ENCODE data around the gene AMBN.

Gene AMBN

GRCh38 chr4:70591955-70592582 is at the start of gene AMBN:
Gene AMBN, plus strand, starts transcription at chr4:70592256. Its CDS starts 103 bp downstream, at chr4:70592359.
- no peak for DNase-seq (ENCODE audit: low spot score)

DNA sequence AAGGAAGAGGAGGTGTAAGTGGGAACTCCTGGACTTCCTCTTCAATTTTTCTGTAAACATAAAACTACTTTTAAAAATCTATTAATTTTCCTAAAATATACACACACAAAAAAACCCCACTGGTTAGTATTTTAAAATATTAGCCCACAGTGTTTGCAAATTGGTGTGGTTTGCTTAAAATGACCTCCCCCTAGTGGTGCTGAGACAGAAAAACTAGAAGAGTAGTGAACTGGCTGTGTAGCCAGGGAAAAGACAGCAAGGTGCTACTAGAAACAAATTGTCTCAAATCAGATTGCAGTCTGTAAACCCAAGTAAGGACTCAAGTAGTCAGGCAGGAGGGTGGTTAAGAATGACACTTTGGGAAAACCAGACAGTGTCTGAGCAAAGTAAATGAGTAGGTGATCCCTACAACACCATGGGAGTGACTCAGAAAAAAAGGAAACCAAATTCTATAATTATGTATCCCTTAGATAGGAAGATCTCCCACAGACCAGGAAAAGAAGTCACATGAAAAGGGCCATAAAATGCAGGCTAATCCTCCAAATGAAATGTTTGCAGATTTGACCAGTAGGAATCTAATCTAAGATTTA is 47.7 kb upstream of the AMBN start:
- DNase-seq (ENCODE audit: low spot score) = peak; percentile 59

GRCh38 chr4:70556856-70557255 is 35.2 kb upstream of the AMBN start:
- DNase-seq (ENCODE audit: low spot score) = no peak

GRCh38 chr4:70559211-70559830 is 32.7 kb upstream of the AMBN start:
- peak; percentile 73 for DNase-seq (ENCODE audit: low spot score)

DNA sequence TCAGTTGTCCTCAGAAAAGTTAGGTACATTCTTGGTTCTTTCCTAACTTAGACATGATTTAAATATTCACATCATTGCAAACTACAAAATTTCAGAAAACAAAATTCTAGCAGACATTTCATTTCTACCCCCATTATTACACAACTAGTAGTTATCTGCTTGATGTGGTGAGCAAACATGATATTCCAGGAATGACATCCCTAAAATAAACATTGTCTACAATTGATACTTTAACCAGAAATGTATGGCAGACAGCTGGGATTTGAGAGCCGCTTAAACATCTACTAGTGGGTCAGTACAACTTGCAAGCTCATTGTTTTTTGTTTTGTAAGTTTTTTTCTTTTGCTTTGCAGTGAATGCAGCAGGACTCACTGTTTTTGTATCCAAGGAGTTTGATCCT is 32.1 kb upstream of the AMBN start:
- DNase-seq (ENCODE audit: low spot score) = no peak

DNA sequence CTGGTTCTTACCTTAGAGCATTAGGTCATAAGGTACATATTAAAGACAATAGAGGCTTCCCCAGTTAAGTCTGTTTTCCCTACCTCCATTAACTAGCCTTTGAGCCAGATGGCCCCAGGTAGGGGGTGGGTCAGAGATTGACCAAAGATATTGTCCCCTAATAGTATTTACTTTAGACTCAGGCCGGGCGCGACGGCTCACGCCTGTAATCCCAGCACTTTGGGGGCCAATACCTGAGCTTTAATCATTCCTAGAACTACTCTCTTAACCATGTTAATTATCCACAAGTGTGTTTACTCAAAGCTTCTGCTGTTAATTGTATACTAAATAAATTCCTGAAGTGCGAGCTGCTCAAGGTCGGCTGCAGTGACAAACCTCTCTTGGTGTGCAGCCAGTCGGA is 28.0 kb upstream of the AMBN start:
- no peak for DNase-seq (ENCODE audit: low spot score)

GRCh38 chr4:70570796-70571195 is 21.3 kb upstream of the AMBN start:
- DNase-seq (ENCODE audit: low spot score) = no peak

GRCh38 chr4:70571772-70572171 is 20.3 kb upstream of the AMBN start:
- DNase-seq (ENCODE audit: low spot score) = no peak

DNA sequence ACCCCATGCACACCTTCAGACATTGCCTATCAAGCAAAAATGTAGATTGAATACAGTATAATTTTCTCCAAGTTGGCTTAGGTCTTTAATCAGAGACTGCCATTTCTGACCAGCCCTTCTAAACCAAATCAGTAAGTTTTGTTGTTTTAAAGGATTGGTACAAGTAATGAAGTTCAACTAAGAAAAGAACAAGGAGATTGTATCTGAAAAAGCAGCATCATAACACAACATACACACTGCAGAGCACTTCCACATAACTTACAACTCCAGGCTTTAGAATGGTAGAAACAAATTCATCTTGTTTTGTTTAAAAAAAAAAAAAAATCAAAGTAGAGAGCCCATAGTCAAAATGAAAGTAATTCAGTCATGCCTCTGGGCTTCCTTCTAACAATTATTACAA is 16.1 kb upstream of the AMBN start:
- no peak for DNase-seq (ENCODE audit: low spot score)

DNA sequence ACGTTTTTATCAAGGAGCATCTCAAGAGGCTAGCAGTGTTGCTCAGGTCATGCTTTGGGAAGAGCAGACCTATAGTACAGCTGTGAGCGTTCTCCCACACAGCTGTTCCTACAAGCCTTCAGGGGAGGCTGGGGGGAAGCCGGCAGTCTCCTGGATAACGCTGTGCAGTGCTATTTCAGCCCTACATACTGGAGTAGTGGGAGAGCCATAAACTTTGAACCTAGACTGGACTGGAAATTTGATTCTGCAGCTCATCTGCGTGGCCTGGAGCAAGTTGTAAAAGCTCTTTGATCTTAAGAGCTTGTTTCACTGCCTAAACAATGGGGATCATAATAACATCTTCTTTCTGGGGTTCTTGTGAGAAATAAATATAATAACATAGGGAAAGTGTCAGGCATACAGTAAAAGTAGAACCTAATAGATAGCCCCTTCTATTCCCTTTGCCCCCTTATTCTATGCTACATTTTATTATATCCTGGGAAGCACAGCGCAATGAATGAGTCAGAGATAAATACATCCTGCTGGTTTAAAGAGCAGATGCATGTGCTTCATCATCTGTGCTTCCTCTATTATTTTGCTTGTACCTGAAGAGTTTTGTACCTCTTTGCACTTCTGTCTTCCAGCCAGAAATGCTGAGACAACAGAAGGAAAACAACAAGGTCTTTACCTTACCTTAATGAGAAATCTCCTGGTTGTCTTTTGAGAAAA is 14.7 kb upstream of the AMBN start:
- no peak for DNase-seq (ENCODE audit: low spot score)

- DNase-seq (ENCODE audit: low spot score) = no peak
These were observed 10.1 kb upstream of the AMBN start for GRCh38 chr4:70581980-70582379.

DNA sequence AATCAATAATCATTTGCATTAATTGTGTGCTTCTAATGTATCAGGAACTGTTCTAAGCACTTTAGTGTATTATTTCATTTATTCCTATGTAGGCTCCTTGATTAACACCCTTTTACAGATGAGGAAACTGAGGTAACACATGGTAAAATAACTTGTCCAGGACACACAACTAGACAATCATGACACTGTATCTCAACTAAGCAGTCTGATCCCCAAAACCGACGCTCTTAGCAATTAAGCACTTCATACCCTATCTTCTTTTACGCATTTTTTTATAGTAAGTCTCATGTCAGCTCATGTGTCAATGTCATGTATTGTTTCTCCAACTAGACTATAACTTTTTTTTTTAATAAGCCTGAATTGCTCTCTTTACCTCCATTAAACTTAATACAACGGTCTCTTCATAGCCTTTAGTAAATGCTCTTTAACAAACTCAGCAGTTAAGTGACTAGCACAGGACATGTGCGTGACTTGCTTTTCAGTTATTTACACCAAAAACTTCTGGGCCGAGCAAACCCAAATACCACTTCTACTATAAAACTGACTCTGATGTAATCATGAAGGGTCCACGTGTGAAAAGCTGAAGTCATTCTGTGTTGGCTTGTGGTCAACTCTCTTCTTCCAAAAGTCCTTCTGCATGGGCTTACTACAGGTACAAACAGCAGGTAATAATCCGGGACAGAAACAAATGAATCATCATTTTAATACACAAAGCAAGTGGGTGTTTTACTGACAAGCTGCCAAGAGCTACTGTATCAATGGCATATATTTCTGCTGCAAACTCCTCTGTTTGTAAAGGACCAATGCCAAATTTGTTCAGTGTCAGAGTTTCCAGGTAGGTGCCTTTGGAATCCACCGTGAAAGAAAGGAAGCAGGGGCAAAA is 7.9 kb upstream of the AMBN start:
- DNase-seq (ENCODE audit: low spot score) = no peak

- no peak for DNase-seq (ENCODE audit: low spot score)
These were observed 5.2 kb upstream of the AMBN start for GRCh38 chr4:70586841-70587240.

DNA sequence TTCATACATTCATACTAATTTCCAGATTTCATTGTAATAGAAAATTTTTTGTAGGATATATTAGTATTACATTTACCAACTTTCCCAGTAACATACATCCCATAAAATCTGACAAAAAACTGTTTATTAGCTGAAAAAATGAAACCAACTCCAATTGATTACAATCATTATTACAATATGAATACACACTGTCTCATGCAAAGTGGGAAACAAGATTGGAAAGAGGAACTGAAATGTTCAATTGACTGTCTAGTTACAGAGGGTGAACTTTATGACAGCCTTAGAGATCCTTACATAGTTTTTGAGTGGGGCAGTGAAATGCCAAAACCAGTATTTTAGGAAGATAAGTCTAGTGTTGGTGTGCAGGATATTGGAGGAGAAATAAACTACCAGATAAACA is 2.3 kb upstream of the AMBN start:
- peak; percentile 14 for DNase-seq (ENCODE audit: low spot score)

DNA sequence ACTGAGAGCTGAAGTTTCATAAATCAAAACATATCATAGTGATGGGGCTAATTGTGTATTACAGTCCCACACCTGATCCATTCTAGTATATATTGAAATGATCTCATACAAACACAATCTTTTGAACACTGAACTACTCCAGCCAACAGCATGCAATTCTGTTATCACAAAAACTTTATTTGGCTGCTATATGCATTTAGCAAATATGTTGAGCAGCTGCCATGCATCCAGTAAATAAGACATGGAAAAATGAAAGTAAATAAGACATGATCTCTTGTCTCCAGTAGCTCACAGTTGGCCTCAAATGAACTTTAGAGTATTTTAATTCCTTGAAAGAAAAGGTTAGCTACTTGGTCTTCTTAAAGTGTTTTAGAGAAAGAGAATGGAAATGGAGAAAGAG is 2.1 kb downstream of the AMBN start:
- no peak for DNase-seq (ENCODE audit: low spot score)

GRCh38 chr4:70600305-70600704 is 8.2 kb downstream of the AMBN start:
- DNase-seq (ENCODE audit: low spot score) = no peak

GRCh38 chr4:70600977-70601376 is 8.9 kb downstream of the AMBN start:
- DNase-seq (ENCODE audit: low spot score) = no peak

GRCh38 chr4:70601422-70602039 is 9.5 kb downstream of the AMBN start:
- DNase-seq (ENCODE audit: low spot score) = peak; percentile 90

DNA sequence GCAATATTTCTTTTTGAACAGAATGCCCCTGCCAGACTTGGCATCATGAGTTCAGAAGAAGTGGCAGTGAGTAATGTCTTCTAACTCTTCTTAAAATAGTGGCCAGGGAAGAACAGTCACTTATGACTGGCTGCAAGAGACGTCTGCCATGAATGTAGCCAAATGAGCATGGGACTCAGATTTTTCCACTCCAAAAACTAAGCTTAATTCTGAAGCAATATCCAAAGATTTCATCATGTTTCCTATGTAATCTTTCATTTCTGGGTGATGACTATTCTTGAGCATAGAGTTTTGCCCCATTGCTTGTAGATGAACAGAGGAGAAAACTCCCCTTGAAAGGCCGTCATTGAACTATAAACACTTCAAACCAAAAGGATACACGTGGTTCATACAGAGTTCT is 11.8 kb downstream of the AMBN start:
- DNase-seq (ENCODE audit: low spot score) = no peak

DNA sequence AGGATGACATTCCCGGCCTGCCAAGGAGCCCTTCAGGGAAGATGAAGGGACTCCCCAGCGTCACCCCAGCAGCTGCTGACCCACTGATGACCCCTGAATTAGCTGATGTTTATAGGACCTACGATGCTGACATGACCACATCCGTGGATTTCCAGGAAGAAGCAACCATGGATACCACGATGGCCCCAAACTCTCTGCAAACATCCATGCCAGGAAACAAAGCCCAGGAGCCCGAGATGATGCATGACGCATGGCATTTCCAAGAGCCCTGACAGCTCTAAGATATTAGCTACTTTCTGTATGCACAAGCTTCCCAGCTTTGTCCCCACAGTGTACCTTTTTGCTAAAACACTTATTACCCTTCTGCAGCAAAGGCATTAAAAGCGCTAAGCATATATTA is 14.4 kb downstream of the AMBN start:
- no peak for DNase-seq (ENCODE audit: low spot score)

DNA sequence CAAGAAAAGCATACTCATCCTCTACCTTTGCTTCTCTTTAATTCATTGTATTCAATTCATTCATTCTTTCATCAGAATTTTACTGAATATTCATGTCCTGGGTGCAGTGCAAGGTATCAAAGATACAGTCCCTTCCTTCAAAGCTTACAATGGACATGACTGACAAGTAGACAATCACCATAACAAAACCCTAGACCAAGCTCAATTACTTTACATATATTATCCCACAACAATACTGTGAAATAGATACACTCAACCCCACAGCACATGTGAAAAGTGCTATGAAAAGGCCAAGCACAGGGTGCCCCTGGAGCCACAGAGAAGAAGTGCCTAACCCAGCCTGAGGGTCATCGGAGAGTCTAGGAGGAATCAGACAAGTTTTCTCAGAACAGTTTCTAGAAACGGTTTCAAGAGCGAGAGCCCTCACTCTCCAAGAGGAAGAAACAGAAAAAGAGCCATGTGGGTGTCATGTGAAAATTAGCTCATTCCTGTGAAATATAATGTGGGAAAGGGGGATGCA is 15.3 kb downstream of the AMBN start:
- DNase-seq (ENCODE audit: low spot score) = no peak

Measured in NAMALWA (cell line).